Measurements from ENCODE around the gene HOXC6.

DNA sequence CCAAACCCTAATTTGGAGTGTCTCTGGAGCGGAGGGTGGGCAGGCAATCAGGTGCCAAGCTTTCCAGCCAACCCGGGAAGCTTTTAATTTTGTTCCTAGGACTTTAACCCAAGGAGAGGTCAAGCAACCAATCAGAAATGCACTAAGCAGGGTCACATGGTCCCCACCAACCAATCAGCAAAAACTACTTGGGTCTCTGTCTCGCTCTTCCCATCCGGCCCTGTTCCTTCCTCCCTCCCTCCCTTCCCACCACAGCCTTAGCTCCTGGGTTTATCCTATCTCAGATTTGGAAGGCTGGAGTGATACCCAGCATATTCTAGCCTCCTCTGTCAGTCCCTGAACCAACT lies 11.9 kb downstream of the HOXC6 start:
- TF ChIP-seq, protein P1, sequence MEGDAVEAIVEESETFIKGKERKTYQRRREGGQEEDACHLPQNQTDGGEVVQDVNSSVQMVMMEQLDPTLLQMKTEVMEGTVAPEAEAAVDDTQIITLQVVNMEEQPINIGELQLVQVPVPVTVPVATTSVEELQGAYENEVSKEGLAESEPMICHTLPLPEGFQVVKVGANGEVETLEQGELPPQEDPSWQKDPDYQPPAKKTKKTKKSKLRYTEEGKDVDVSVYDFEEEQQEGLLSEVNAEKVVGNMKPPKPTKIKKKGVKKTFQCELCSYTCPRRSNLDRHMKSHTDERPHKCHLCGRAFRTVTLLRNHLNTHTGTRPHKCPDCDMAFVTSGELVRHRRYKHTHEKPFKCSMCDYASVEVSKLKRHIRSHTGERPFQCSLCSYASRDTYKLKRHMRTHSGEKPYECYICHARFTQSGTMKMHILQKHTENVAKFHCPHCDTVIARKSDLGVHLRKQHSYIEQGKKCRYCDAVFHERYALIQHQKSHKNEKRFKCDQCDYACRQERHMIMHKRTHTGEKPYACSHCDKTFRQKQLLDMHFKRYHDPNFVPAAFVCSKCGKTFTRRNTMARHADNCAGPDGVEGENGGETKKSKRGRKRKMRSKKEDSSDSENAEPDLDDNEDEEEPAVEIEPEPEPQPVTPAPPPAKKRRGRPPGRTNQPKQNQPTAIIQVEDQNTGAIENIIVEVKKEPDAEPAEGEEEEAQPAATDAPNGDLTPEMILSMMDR (IDR thresholded peaks at IDR 0.05), result no peak
- no peak for TF ChIP-seq EP300 (IDR thresholded peaks at IDR 0.05)
